Left lung (tissue), 10 donors: ENCODE measurements around the gene NYNRIN. TPM values are rescaled to one million over a fixed set of nuclear protein-coding genes. Genes with fewer than 3 reads are reported as not detected.
A peak's percentile ranks its signal among the peaks of the same experiment; 100 is the strongest.

Source experiments
- ATAC-seq: fragments of 200-7000 bp; cut with Tn5 transposase; one replicate; pipeline ENCODE4 v1.9.1; 2020; ENCODE audit warnings: moderate library complexity
- DNase-seq, 4 donors: peaks; one replicate each; pipeline ENCODE4 v3.0.0-alpha.2; 2013 to 2020
- H3K27ac ChIP-seq, 2 donors: fragments of 200-600 bp; sonication (generic) in 1 of 2; one replicate each; pipeline versions ENCODE4 v1.5.0 to v1.8.0; 2020 to 2021
- H3K27me3 ChIP-seq, 2 donors: fragments of 200-600 bp; sonication (generic) in 1 of 2; one replicate each; pipeline versions ENCODE4 v1.5.0 to v1.8.0; 2020 to 2021
- H3K36me3 ChIP-seq, 2 donors: fragments of 200-600 bp; sonication (generic) in 1 of 2; one replicate each; pipeline versions ENCODE4 v1.5.0 to v1.8.0; 2020 to 2021
- H3K4me1 ChIP-seq, 2 donors: fragments of 200-600 bp; one replicate each; pipeline ENCODE4 v1.8.0; 2021
- H3K4me3 ChIP-seq, 2 donors: fragments of 200-600 bp; sonication (generic) in 1 of 2; one replicate each; pipeline versions ENCODE4 v1.5.0 to v1.8.0; 2020 to 2021; ENCODE audit warnings: mild to moderate bottlenecking in 1 of 2
- H3K9me3 ChIP-seq, 2 donors: fragments of 200-600 bp; sonication (generic) in 1 of 2; one replicate each; pipeline versions ENCODE4 v1.5.0 to v1.8.0; 2020 to 2021
- intact Hi-C, 2 donors: fragments of 100-400 bp; cut with DNase I; formaldehyde crosslinking; loops; one replicate each; pipeline versions ENCODE4 v1.11.2 to v1.14.2; 2022
- polyA plus RNA-seq, 6 donors: library from polyadenylated mRNA; unstranded; fragments of 120-200 nt; gene quantifications; one replicate each; pipeline ENCODE4 v1.2.1, GENCODE V29; 2013; ENCODE audit not compliant: insufficient read length in 6 of 6
- total RNA-seq, 2 donors: library from RNA; stranded (reverse); fragmentation: NEBNext Ultra II Directional; extraction: Animal tissue kit (Norgen Biotek cat#: 25700); gene quantifications; one replicate each; pipeline ENCODE4 v1.2.1, GENCODE V29; 2021
- TF ChIP-seq, protein P1 (sequence below), 2 donors: fragments of 200-600 bp; sonication (generic) in 1 of 2; IDR thresholded peaks; one replicate each; pipeline versions ENCODE4 v1.5.0 to v1.8.0; 2021; ENCODE audit warnings: antibody characterized with exemption in 2 of 2
- donor health status: DM: no; HTN: yes; CAD: no.
- donor health status: DM: no; HTN: no; CAD: no.

The NYNRIN gene
- total and polyA plus RNA-seq, 8 donors, result 16.2 to 120 (median 91.9) TPM

DNA sequence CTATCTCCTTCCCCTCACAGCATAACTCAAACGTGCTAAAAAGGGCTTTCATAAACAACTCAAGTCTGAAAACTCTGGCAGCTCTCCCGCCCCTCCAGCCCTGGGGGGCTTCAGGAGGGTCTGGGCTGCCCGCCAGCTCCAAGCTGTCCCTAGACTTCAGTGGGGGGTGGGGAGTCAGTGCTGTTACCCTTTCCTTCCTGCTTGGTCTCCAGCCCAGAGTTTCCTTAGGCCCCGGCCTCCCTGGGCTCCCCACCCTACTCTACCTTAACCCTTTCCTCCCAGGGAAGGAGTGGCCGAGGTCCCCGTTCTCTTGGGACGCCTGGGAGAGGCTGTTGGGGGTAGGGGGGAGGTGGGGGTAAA, 530 bp upstream of the NYNRIN start:
- Histone ChIP-seq H3K27ac (peak overlapping the region; percentile 56 to 68), H3K9me3 (no peaks in the 10 kb centered on the region), H3K4me3 (peak overlapping the region; percentile 57 to 61), H3K36me3 (no peaks in the 10 kb centered on the region), H3K4me1 (peaks cover 6 to 37% of the 10 kb centered on the region in 2 donors), H3K27me3 (no peaks in the 10 kb centered on the region)
- TF ChIP-seq, protein P1, sequence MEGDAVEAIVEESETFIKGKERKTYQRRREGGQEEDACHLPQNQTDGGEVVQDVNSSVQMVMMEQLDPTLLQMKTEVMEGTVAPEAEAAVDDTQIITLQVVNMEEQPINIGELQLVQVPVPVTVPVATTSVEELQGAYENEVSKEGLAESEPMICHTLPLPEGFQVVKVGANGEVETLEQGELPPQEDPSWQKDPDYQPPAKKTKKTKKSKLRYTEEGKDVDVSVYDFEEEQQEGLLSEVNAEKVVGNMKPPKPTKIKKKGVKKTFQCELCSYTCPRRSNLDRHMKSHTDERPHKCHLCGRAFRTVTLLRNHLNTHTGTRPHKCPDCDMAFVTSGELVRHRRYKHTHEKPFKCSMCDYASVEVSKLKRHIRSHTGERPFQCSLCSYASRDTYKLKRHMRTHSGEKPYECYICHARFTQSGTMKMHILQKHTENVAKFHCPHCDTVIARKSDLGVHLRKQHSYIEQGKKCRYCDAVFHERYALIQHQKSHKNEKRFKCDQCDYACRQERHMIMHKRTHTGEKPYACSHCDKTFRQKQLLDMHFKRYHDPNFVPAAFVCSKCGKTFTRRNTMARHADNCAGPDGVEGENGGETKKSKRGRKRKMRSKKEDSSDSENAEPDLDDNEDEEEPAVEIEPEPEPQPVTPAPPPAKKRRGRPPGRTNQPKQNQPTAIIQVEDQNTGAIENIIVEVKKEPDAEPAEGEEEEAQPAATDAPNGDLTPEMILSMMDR (IDR thresholded peaks at IDR 0.05), result no peak
- DNase-seq (peak in 2 of 4 donors; percentile 86 to 94), ATAC-seq (peak; percentile 27)
- intact Hi-C loops, result no loop called here

DNA sequence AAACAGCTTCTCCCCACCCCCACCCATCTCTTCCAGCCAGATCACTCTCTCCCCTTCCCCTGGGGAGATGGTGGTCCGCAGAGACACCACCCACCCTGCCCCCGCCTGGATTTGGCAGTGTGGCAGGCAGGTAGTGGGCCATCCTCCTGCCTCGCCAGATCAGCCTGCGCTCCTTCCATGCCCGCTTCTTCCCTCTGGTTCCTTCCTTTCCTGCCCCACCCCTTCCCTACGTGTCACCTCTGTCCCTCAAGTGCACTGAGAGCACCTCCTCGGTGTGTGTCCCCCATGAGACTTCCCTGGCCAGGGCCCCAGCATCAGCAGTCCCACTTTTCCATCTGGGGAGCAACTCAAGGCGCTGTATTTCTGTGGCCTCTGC, 632 bp downstream of the NYNRIN start:
- Histone ChIP-seq H3K27me3 (no peaks in the 10 kb centered on the region), H3K36me3 (no peaks in the 10 kb centered on the region), H3K27ac (peak overlapping the region; percentile 56 to 68), H3K4me3 (peak overlapping the region; percentile 57 to 61), H3K4me1 (peaks cover 6 to 40% of the 10 kb centered on the region in 2 donors), H3K9me3 (no peaks in the 10 kb centered on the region)
- ATAC-seq (peak; percentile 29), DNase-seq (no peak)
- intact Hi-C loops, result no loop called here
- TF ChIP-seq, protein P1 (IDR thresholded peaks at IDR 0.05), result no peak

DNA sequence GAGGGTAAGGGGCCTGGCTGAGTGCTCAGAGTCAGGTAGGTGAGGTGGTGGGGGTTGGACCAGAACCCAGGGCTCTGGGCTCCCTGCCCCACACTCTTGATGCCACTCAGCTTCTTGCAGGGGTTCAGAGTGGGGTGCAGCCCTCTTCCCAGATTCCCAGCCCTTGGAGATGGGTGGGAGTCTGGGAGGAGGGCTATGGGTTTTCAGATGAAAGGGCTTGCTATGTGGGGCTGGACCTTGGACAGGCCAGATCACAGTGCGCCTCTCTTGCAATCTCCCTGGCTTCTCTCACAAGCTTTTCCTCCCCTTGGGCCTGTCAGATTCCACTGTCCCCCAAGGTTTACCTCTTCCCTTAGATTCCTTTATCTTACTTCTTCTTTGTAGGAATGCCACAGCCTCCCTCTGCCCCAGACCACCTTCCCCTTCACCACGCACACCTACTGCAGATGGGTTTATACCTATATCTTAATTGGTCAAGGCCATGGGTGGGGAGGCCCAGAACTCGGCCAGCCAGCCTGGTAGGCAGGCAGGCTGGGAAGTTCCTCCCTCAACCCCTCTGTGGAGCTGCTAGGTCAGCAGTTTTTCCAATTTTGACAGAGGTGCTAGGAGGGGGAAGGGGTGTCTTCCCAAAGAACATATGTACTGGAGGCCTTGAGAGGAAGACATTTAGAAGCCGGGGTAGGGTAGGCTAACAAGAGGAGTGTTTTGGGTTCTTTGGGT, 1.4 kb downstream of the NYNRIN start:
- Histone ChIP-seq H3K9me3 (no peaks in the 10 kb centered on the region), H3K4me3 (peak overlapping the region; percentile 57 to 61), H3K36me3 (no peaks in the 10 kb centered on the region), H3K27me3 (no peaks in the 10 kb centered on the region), H3K4me1 (peaks cover 6 to 40% of the 10 kb centered on the region in 2 donors), H3K27ac (peak overlapping the region in 1 of 2 donors; percentile 68)
- intact Hi-C loops, result no loop called here
- TF ChIP-seq, protein P1 (IDR thresholded peaks at IDR 0.05), result no peak
- DNase-seq (peak in 1 of 4 donors; percentile 61), ATAC-seq (no peak)

DNA sequence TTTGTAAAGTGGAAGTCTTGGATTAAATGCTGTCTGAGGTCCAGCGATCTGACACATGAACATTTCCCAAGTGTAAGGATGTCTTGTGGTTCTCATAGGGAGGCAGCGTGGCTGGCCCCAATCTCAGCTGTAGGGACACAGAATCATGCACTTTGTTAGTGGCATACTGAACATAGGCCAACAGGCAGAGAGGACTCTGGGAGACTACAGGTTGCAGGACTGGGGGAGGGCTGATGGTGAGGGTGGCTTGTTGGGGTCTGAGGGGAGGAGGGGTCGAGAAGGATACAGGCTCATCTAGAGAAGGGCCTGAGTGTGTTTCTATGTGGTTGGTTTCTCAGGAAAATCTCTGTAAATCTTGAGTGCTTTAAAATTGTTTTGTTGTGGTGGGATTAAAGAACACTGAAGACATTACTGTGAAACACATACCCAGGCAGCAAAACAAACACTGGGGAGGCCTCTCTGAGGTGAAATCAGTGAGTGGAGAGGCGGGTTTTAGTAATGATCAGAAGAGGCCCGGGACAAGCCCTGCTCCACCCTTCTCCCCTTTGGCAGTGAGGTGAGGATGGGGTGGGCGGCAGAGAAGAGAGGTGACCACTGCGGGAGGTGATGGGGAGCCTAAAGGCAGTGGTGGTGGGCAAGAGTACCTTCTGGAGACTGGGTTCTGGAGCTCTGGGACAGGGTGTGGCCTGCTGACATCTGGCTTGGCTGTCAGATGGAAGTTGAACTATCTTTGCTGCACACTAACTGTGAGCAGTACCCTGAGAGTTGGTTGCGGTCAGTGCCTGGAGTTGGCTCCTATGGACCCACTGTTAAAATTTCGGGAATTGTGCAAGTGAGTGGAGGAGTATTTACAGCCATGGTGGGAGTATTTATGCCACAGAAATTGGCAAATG, 3.3 kb downstream of the NYNRIN start:
- DNase-seq, result no peak
- Histone ChIP-seq H3K9me3 (no peaks in the 10 kb centered on the region), H3K27me3 (no peaks in the 10 kb centered on the region), H3K27ac (no peak overlapping the region), H3K4me1 (peaks cover 6 to 40% of the 10 kb centered on the region in 2 donors), H3K36me3 (no peaks in the 10 kb centered on the region), H3K4me3 (no peak overlapping the region)
- TF ChIP-seq, protein P1 (IDR thresholded peaks at IDR 0.05), result no peak
- intact Hi-C loops, result no loop called here
- ATAC-seq, result no peak
